ENCODE data around the gene MXD1.

The MXD1 gene

GRCh38 chr2:69979902-69980807, 65.2 kb downstream of the MXD1 start:
- no peak for DNase-seq

- no peak for DNase-seq
Measured at GRCh38 chr2:69983392-69983966, 68.6 kb downstream of the MXD1 start.

GRCh38 chr2:69985216-69985615, 70.3 kb downstream of the MXD1 start:
- peak; percentile 8 to 24 for DNase-seq

GRCh38 chr2:69985688-69986087, 70.8 kb downstream of the MXD1 start:
- peak; percentile 93 to 97 for DNase-seq

- DNase-seq, result no peak
Measured at GRCh38 chr2:69986691-69987090, 71.8 kb downstream of the MXD1 start.

- DNase-seq, result peak in 1 of 2 donors; percentile 24
Measured at GRCh38 chr2:69988086-69988635, 73.3 kb downstream of the MXD1 start.

GRCh38 chr2:69989009-69989408, 74.1 kb downstream of the MXD1 start:
- no peak for DNase-seq

- no peak for DNase-seq
Measured at GRCh38 chr2:69989441-69990105, 74.7 kb downstream of the MXD1 start.
